Measurements from ENCODE around the gene SORCS2.

SORCS2 gene

DNA sequence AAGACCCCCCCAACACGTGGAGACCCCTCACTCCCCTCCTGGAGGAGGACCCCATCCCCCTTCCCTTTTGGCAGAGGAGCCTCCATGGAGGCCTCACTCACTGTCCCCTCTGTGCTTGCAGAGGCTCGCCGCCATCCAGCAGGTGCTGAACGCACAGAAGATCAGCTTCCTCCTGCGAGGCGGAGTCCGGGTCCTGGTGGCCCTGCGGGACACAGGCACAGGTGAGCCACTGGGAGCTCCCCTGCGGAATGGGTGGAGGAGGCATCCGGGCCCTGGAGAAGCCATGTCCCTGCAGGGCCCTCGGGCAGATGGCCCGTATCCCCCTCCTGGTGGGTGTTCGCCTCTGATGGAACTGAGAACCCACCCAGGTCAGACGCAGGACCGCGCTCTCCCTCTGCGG, 540.9 kb downstream of the SORCS2 start:
- no peak for DNase-seq

DNA sequence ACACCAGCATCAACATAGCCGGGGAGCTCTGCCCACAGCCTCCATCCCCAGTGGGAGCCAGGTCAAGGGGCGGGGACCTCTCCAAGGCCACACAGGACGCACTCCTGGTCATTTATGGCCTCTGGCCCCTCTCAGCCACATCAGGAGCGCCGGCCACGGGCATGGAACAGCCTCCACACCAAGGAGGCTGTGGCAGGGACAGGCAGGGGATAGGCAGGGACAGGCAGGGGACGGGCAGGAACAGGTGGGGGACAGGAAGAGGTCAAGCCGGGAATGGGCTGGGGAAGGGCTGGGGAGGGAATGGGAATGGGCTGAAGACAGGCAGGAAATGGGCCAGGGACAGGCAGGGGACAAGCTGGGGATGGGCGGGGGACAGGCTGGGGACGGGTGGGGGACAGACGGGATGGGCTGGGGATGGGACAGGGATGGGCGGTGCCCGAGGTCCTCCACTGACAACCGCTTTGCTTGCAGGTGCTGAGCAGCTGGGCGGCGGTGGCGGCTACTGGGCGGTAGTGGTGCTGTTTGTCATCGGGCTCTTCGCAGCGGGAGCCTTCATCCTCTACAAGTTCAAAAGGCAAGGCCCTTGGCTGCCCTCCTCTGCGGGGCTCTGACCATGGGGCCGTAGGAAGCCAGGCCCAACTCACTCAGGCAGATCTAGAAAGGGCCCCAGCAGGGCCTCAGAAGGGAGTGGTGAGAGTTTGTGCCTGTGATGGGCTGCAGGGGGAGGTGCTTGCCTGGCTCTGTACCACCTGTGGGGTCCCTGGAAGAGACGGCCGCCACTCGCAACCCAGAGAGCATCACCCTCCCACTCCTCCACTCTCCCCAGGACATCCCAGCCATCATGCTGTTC, 541.7 kb downstream of the SORCS2 start:
- DNase-seq, result no peak

DNA sequence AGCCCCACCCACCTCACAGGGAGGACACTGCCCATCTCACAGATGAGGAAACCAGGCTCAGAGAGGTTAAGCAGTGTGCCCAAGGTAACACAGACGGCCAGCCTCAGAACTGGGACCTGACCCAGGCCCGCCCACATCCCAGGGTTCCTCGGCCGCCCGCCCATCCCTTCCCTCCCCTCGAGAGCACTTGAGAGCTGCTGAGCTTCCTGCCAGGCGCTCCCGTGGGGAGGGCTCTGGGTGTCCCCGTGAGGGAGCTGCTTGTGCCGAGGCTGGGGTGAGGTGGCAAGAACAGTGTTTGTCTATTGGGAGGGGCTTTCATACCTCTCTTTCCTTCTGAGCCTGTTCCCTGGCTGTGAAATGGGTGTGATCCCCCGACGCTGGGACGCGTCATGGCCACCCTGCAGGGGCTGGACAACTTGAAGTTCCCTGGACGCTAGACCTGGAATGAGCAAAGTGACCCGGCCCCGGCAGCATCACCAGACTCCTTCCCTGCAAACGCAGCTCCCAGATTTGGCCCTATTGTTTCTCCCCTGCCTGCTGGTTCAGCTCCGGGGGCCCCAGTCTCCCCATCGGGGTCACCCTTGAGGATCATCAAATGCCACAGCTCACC, 542.4 kb downstream of the SORCS2 start:
- DNase-seq, result no peak

DNA sequence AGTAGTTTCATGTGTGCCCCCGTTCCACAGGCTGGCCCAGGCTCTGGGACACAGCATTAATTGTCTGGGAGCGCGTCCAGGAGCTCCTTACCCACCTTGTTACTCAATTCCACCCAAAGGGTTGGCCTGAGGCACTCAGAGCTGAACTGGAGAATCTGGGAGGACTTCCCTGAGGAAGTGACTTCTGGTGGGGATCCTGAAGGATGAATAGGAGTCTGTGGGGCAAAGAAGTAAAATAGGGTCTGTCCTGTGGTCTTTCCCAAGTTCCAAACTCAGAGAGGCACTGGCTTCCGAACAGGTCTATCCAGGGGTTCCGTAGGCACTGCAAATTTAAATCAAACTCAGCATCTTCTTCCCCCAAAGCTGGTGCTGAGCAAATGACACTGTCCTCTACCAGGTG, 543.1 kb downstream of the SORCS2 start:
- no peak for DNase-seq

DNA sequence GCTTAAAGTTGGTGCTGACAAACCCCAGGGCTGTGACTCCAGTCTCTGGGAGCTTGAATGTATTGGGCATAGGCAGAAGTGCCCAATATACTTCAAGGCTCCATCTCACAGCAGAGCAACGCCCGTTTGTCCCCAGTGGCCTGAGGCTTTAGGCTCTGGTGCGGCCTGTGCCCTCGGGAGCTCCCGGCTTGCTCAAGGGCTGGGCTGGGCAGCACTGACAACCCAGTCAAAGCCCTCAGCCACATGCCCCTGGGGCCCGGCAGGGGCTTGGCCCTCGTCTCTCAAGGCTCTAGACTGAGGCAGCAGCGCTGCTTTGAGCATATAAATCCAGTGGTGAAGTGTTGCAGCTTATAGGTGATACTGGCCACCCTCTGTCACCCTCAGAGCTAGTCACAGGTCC, 543.6 kb downstream of the SORCS2 start:
- no peak for DNase-seq

DNA sequence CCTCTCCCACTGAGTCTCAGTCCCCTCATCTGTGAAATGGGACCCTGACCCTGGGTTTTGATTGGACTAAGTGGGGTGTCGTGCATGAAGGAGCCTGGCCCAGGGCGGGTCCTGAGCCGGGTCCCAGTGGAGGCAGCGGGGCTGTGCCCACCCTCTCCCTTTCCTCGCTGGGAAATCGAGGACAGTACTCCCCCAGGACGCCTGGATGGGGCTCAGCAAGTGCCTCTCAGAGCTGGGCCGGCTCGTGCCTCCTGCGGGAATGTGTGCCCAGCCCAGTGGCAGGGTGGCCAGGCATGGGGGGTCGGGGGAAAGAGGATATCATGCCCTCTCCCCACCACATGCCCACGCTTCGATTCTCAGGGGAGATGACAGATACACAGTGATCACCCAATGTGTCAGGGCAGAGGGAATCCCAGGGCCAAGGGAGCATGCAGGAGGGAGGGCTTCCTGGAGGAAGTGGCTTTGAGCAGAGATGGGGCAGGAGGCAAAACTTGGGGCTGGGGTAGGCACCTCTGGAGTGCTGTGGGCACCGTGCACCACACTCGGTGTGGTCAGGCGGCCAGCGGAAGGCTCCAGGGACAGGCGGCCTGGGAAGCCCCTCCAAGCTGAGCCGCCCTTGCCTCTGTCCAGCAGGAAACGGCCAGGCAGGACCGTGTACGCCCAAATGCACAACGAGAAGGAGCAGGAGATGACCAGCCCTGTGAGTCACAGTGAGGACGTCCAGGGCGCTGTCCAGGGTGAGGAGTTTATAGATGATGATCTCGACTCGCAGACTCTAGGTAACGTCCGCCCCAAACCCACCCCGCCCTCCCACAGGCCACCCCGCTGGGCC, 544.3 kb downstream of the SORCS2 start:
- DNase-seq, result no peak

DNA sequence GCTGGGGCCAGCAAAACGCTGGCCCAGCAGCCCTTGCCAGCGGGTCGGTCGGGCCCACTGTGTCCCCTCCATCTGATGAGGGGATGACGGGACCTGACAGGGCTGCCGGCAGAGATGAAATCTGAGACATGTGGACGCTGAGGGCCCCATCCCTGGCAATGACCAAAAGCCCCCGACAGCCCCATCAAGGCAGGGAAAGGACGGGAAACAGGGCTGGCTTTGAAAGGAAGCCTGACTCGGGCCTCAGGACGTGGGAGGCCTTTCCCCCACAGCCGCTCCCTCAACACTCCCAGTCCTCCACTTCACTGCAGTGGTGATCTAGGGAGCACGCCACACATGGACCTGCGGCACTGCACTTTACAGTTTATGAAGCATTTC, 544.9 kb downstream of the SORCS2 start:
- DNase-seq, result no peak

DNA sequence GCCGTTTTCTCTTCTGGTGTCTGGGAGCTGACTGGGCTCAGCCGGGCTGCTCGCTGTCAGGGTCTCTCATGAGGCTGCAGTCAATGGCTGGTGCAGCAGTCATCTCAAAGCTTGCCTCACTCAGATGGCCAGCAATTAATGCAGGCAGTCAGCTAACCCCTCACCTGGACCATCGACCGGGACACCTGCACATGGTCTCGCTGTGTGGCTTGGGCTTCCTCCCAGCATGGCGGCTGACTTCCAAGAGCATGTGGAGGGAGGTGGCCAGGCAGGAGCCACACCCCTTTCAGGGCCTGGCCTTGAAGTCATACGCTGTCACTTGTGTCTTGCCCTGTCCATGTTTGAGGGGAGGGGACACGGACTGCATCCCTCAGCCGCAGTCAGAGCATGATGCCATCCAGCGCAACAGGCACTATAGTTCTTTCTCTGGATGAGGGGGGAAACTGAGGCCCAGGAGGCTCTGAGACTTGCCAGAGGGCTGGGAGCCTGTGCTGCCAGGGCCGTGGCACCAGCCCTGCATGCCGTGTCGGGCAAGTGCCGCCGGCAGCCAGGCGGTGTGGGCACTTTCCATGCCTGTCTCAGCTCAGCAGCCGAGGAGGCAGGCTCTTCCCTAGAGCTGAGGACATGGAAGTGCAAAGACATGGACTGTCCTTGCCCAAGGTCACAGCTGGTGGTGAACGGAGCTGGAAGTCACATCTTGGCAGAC, 545.6 kb downstream of the SORCS2 start:
- DNase-seq, result no peak

DNA sequence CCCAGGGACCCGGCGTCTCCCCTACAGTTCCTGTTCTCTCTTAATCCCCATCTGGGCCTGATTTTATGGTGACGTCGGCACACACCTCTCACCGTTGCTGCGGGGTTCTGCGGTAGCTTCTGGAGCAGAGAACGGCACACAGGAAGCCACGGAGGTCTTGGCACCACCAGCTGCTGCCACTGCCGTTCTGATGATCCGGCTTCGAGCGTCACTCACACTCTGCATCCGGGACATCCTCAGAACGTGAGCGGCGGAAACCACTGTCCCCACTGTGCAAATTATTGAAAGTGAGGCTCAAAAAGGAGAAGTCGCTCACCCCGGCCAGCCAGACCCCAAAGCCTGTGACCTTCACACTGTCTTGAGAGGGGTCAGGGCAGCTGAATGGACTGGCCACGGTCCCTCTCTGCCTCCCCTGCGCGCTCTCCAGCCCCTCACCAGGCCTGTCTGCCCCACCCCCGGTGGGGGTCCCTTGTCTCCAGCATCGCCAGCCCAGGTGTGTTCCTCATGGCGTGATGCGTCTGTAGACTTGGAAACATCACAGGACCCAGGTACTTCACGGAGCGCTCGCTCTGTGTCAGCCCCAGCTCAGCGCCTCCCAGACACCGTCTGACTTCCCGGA, 546.2 kb downstream of the SORCS2 start:
- no peak for DNase-seq

DNA sequence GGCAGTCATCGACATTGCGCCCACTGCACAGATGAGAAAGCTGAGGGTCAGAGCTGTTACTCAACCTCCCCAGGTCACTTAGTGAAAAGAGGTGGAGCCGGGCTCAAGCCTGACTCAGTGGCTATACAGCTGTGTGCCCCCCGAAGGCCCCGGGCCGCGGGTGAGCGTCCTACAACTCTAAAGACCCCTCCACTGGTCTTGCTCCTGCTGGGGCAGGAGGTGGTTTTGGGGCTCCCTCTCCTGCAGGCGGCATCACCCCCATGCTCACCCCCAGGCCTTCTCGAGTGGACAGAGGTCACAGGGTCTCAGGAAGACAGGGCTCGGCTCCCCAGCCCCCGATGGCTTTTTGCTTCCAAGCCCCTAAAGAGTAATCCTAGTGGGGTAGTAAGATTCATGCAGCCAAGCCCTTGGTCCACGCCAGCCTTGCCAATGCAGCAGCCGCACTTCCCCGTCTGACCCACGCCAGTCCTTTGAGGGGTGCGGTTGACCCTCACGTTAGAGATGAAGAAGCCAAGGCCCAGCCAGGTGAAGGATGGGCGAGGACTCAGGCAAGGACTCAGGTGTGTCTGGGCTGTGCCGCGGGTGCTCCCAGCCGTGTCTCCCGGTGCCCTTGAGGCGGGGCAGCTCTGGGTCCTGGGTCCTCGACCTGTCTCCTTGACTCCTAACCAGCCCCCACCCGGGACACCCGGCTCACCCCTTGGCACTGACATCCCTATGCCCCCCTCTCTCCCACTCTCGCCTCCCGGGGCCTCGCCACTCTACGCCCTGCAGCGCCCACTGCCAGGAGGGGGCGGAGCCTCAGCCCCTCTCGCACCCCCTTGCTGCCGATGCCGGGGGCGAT, 547.0 kb downstream of the SORCS2 start:
- DNase-seq, result no peak

DNA sequence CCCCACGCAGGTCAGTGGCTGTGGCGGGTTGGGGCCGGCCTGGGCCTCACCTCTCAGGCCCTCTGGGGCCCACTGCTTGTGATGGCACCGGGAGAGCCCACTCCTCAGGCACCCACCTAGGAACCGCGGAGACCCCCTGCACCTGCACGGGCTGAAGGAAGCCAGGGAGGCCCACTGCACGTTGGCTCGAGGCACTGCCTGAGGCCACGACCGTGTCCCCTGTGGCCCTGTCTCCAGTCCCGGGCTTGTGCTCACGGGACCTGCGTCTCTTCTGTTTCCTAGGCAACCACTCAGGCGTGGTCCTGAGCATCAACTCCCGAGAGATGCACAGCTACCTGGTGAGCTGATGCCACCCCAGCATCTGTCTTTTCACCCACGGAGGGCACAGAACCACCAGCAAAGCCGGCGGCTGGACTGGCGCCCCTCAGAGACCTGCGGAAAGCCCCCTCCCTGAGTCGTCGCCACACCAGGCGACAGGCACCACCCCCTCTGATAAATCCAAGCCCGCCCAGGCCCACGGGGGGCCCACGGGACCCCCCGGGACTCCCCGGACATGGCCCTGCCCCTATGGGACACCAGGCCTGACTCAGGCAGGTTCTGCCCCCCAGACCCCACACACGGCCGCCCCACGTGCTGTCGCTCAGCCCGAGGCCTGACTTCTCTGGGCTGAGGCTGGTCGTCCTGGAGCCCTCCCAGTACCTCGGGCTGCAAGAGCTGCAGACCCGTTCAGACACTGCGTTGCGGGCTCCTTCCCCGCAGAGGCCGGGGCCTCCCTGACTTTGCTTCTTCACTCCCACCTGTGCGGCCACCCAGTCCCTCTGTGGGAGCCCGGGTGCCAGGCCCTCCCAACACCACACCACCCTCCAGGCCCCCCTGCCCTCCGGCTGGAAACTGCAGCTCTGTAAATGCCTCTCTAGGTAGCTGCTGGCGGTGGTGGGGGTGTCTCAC, 547.9 kb downstream of the SORCS2 start:
- DNase-seq, result no peak

DNA sequence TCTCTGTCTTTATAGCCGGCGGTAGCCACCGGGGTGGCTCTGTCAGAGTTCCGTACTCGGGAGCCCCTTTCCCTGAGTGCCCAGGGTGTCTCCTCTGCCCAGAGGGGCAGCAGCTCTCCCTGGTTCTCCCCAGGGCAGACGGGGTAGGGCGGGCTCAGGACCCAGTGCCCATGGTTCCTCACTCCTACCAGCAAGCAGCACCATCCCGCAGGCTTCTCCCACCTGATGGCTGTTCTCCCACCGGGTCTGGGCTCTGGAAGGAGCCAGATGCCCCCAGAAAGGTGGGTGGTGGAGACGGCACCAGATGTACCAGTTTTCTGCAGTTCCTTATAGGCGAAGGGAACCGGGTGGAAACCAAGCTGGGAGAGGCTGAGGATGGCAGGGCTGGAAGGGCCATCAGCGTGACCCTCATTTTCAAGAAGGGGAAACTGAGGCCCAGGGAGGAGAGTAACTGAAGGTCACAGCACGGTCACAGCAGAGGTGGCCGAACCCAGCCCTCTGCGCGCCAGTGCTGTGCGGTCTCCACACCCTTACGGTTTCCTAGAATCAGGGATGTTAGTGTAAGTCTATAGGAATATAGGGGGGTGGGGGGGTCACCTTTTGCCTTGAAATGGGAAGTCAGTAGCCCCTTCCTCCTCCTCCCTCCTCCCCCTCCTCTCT, 548.7 kb downstream of the SORCS2 start:
- DNase-seq, result no peak

DNA sequence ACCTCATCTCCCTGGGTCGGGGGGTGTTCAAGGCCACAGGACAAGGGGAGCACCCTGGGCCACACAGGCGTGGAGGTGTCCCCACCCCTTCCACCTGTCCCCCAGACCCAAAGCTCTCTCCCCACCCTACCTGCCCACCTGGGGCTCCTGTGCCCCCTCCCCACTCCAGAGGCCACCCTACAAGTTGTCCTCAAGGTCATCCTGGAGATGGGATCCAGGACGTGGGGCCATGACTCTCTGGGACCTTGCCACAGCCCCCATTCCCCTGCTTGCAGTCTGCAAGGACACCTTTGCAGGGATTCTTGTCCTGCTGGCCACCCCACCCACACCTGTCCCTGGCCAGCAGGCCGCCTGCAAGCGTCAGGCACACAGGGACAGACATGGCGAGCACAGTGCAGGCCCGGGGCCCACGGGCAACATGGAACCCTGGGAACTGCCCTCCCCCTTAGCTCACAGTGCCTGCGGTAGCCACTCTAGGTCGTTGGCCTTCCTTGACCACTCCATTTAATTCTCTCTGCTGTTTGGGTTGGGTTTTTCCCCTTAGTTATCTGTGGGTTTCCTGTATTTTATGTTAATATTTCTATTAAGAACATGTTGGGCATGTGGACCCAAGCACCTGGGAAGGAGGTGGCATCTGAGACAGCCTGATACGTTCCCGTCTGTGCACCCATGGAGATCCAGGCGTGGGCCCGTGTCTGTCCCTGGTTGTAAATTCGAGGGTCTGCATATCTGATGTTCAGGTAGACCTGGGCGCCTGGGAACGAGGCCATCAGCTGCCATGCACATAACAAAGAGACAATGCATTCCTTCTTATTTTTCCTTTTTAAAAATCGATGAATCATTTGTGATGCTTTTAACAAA, 549.8 kb downstream of the SORCS2 start:
- DNase-seq, result no peak

DNA sequence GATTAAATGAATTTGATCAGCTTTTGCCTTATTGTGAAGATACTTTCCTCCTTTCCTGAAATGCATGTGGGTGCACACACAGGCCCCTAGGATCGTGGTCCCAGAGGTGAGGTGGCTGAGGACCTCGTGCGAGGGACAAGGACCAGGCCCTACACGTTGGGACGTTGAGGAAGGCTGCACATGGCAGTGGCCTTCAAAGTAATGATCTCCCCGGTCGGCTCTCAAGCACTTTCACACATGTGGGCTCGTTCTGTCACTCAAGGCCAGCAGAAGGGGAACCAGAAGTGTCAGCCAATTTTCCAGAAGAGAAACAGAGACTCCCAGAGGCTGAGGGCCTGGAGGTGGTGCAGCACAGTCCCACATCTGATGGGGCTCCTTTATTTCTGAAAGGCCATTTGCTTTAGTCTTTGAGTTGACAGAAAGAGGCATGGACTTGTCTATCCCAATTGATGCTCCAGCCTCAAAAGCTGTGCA, 550.5 kb downstream of the SORCS2 start:
- DNase-seq, result no peak

DNA sequence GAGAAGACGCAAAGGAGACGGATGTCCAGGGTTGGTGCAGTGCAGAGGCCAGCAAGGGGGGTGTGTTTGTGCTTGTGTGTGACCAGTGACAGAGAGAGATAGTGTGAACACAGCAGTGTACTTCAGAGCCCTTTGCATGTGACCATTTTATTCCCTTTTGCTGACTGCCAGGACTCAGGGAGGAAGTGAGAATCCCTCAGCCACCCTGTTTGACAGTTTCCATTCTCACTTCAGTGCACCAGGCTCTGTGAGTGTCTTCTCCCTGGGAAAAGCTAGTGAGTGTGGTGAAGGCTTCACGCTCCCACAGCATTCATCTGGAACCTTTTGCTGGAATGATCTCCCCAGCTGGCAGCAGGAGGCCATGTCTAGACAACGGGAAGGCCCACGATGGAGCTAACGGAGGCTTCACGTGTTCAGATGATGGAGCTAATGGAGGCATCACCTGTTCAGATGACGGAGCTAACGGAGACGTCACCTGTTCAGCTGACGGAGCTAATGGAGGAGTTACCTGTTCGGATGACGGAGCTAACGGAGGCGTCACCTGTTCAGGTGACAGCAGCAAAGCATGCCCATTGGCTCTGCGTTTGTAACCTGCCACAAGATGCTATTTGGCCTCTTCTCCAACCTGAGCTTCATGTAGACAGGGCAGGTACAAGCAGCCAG, 551.9 kb downstream of the SORCS2 start:
- DNase-seq, result no peak

DNA sequence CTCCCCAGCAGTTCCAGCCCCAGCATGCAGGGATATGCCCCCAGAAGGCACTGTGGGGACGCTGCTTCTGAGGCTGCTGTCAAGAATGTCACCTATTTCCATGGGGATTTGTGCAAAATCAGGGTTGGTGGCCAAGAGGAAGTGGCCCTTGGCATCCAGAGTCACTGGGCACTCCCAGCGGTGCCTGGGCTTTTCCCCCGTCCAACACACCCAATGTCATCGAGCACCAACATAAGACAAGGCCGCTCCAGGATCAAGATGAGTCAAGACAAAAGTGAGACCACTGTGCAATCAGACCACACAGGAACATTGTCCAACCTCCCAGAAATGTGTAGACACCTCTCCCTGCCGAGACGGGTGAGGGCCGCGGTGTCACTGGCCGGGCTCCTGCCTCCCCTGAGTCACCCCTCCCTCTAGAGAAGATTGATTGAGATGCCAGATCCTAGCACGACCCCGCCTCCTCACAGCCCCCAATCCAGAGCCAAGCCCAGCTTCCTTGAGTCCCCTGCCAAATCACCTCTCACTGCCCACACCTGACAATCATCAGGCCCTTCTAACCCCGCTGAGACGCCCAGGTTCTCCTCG, 553.1 kb downstream of the SORCS2 start:
- no peak for DNase-seq

DNA sequence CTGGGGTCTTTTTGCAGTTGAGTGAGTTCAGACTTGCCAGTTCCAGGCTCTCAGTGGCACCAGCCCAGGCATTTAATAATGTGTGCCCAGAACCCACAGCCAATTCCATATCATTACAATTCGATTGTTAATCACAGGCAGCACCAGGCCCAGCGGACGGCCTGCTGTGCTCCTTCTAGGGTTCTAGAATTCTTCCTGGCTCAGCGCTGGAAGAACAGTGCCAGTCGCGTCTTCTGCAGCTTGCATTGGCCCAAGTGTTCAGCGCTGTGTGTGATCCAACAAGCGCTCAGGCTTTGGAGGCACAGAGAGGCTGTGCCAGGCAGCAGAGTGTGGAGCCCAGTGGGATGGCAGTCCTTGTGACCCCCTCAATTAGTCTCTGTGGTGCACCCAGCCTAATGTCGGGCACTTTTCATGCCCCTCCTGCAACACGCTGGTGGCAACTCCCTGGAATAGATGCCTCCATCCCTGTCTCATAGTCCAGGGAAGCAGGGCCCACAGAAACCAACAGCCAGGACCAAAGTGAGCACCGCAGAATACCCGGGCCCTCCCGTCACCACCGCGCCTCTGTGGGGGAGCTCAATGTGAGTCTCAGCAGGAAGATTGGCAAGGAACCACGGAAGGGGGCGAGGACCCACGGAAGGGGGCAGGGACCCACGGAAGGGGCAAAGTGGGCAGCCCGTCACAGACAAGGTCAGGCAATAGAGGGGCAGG, 554.2 kb downstream of the SORCS2 start:
- DNase-seq, result no peak
